ENCODE results near the gene TBC1D10A. TPM values are rescaled to one million over a fixed set of nuclear protein-coding genes. Genes with fewer than 3 reads are reported as not detected.

Gene TBC1D10A
- total RNA-seq, 4 donors from 2014 or later: 28.4 to 44.7 (median 35.9) TPM

- no peaks in the 10 kb centered on the region for H3K36me3 ChIP-seq
- H3K27ac ChIP-seq: no peak overlapping the region
- H3K4me3 ChIP-seq (replicated peaks in 1 of 3): no peak overlapping the region
- no peaks in the 10 kb centered on the region for H3K9me3 ChIP-seq
- intact Hi-C loops (cut with DNase I): no loop called here
- TF ChIP-seq CTCF (IDR thresholded peaks at IDR 0.05) (no peak), POLR2A (IDR thresholded peaks at IDR 0.05) (no peak)
- no peak for DNase-seq
- no peaks in the 10 kb centered on the region for H3K4me1 ChIP-seq
- 84 to 90% methylated on average over 9 to 13 of the region's 13 CpGs for WGBS, 2 donors
- H3K27me3 ChIP-seq: no peaks in the 10 kb centered on the region
These were observed 45.2 kb upstream of the TBC1D10A start for GRCh38 chr22:30371981-30372380.

- intact Hi-C loops (cut with DNase I): no loop called here
- no peak overlapping the region for H3K4me3 ChIP-seq (replicated peaks in 1 of 3)
- TF ChIP-seq CTCF (IDR thresholded peaks at IDR 0.05) (no peak), POLR2A (IDR thresholded peaks at IDR 0.05) (no peak)
- H3K27me3 ChIP-seq: no peaks in the 10 kb centered on the region
- WGBS, 2 donors: 80 to 86% methylated on average over 2 to 6 of the region's 9 CpGs
- no peaks in the 10 kb centered on the region for H3K9me3 ChIP-seq
- DNase-seq: no peak
- no peaks in the 10 kb centered on the region for H3K4me1 ChIP-seq
- H3K27ac ChIP-seq: no peak overlapping the region
- no peaks in the 10 kb centered on the region for H3K36me3 ChIP-seq
These were observed 44.6 kb upstream of the TBC1D10A start for GRCh38 chr22:30371321-30371720.

- Histone ChIP-seq H3K9me3 (no peaks in the 10 kb centered on the region), H3K4me1 (no peaks in the 10 kb centered on the region), H3K4me3 (replicated peaks in 1 of 3) (no peak overlapping the region), H3K27ac (no peak overlapping the region), H3K27me3 (no peaks in the 10 kb centered on the region), H3K36me3 (no peaks in the 10 kb centered on the region)
- 76 to 82% methylated on average over 18 to 19 of the region's 19 CpGs for WGBS, 2 donors
- no peak for DNase-seq
- intact Hi-C loops (cut with DNase I): no loop called here
- TF ChIP-seq POLR2A (IDR thresholded peaks at IDR 0.05): no peak
These were observed 44.0 kb upstream of the TBC1D10A start for GRCh38 chr22:30370641-30371230.

GRCh38 chr22:30368420-30368819 is 41.7 kb upstream of the TBC1D10A start:
- intact Hi-C loops (cut with DNase I): no loop called here
- Histone ChIP-seq H3K27me3 (no peaks in the 10 kb centered on the region), H3K4me1 (no peaks in the 10 kb centered on the region), H3K9me3 (no peaks in the 10 kb centered on the region), H3K27ac (no peak overlapping the region), H3K4me3 (replicated peaks in 1 of 3) (no peak overlapping the region), H3K36me3 (no peaks in the 10 kb centered on the region)
- WGBS, 2 donors: 86 to 91% methylated on average over 9 of the region's 9 CpGs
- TF ChIP-seq POLR2A (IDR thresholded peaks at IDR 0.05): no peak
- no peak for TF ChIP-seq CTCF (IDR thresholded peaks at IDR 0.05)
- DNase-seq: no peak

GRCh38 chr22:30365891-30366290 is 39.1 kb upstream of the TBC1D10A start:
- TF ChIP-seq POLR2A (IDR thresholded peaks at IDR 0.05) (no peak), CTCF (IDR thresholded peaks at IDR 0.05) (no peak)
- WGBS, 2 donors: 95 to 98% methylated on average over 7 to 15 of the region's 18 CpGs
- no peaks in the 10 kb centered on the region for H3K9me3 ChIP-seq
- no peak overlapping the region for H3K4me3 ChIP-seq (replicated peaks in 1 of 3)
- no peaks in the 10 kb centered on the region for H3K27me3 ChIP-seq
- DNase-seq: no peak
- intact Hi-C loops (cut with DNase I): no loop called here
- no peak overlapping the region for H3K27ac ChIP-seq
- H3K4me1 ChIP-seq: no peaks in the 10 kb centered on the region
- no peaks in the 10 kb centered on the region for H3K36me3 ChIP-seq
